Measurements from ENCODE around the gene UBAP2L.

The UBAP2L gene

DNA sequence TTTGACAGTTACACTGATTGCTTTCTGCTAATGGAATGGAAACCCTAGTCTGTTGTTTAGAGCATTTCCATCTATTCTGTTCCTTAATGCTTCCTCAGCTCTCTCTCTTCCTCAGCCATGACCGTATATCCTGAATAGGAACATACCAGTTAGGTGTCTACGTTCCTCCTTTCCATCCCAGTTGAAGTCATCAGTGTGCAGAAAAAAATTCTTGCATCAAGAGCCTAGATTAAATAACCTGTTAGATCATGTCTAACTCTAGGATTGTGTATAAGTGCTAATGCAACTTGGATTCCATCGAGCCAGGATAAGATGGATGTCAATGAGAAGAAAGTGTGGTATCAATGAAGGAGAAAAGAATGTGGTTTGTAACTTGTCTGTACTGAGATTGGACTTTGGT, 18.7 kb downstream of the UBAP2L start:
- Histone ChIP-seq H3K4me1 (ENCODE audit: insufficient read depth, poor library complexity, severe bottlenecking) (no peaks in the 10 kb centered on the region), H3K27me3 (ENCODE audit: insufficient read depth, poor library complexity, severe bottlenecking) (no peaks in the 10 kb centered on the region), H3K9me3 (ENCODE audit: severe bottlenecking) (no peaks in the 10 kb centered on the region), H3K36me3 (ENCODE audit: low read depth) (peaks cover 97% of the 10 kb centered on the region), H3K27ac (ENCODE audit: poor library complexity, severe bottlenecking) (no peak overlapping the region), H3K4me3 (ENCODE audit: severe bottlenecking) (no peak overlapping the region)
- DNase-seq (ENCODE audit: low spot score) (no peak), ATAC-seq (ENCODE audit: low read depth) (no peak)
- no peak for TF ChIP-seq CTCF (IDR thresholded peaks at IDR 0.05; ENCODE audit: poor library complexity, severe bottlenecking)

DNA sequence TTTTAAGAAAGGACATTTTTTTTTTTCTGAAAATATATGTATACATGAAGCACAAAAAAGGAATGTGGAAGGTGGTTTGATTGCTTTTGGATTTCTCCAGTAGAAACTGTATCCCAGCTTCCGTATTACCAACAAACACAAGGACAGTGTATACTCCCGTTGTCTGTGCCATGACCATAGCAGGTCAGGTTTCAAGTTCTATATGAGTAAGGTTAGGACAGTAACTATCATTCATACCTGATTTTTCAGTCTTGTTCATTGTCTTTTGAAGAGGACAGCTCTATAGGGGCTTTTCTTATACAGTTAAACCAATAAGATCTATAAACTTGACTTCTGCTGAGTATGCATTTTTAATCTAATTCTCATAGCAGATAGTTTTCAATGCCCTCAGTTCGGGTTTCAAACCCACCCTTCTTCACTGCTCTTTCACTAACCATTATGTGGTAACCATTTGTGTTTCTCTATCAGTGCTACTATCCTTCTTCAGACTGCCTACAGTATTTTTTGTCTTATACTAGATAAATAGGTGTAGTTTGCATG, 19.6 kb downstream of the UBAP2L start:
- Histone ChIP-seq H3K27ac (ENCODE audit: poor library complexity, severe bottlenecking) (no peak overlapping the region), H3K27me3 (ENCODE audit: insufficient read depth, poor library complexity, severe bottlenecking) (no peaks in the 10 kb centered on the region), H3K36me3 (ENCODE audit: low read depth) (peaks cover 97% of the 10 kb centered on the region), H3K4me1 (ENCODE audit: insufficient read depth, poor library complexity, severe bottlenecking) (no peaks in the 10 kb centered on the region), H3K4me3 (ENCODE audit: severe bottlenecking) (no peak overlapping the region), H3K9me3 (ENCODE audit: severe bottlenecking) (no peaks in the 10 kb centered on the region)
- no peak for TF ChIP-seq CTCF (IDR thresholded peaks at IDR 0.05; ENCODE audit: poor library complexity, severe bottlenecking)
- no peak for ATAC-seq (ENCODE audit: low read depth)
- DNase-seq (ENCODE audit: low spot score): no peak

DNA sequence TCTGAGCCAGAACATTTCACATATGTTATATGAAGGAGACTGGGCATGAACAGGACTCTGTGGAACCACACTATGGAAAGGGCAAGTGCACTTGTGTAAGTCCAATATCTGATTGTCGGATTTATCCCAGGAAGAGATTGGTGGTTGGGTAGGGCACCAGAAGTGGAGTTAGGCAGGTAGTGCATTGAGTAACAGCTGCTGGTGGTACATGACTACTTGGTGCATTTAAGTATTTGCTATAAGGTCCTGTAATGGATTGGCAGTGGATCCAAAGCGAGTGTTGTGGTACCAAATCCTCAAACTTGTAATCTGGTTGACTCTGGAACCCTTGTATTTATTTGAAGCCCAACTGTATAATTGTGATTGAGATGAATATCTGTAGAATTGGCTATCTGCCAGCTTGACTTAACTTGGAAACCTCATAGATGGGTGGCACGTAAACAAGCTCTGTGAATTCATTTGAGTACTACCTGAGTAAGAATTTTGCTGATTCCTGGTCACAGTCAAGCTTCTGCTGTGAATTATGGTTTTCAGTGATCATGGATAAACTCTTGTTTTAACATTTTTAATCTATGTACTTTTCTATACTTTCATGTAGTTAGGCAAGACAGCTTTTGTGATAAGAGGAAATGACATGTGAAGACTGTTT, 21.1 kb downstream of the UBAP2L start:
- Histone ChIP-seq H3K27ac (ENCODE audit: poor library complexity, severe bottlenecking) (no peak overlapping the region), H3K27me3 (ENCODE audit: insufficient read depth, poor library complexity, severe bottlenecking) (no peaks in the 10 kb centered on the region), H3K9me3 (ENCODE audit: severe bottlenecking) (no peaks in the 10 kb centered on the region), H3K4me1 (ENCODE audit: insufficient read depth, poor library complexity, severe bottlenecking) (no peaks in the 10 kb centered on the region), H3K4me3 (ENCODE audit: severe bottlenecking) (no peak overlapping the region), H3K36me3 (ENCODE audit: low read depth) (peaks cover 97% of the 10 kb centered on the region)
- ATAC-seq (ENCODE audit: low read depth): no peak
- no peak for DNase-seq (ENCODE audit: low spot score)
- no peak for TF ChIP-seq CTCF (IDR thresholded peaks at IDR 0.05; ENCODE audit: poor library complexity, severe bottlenecking)

DNA sequence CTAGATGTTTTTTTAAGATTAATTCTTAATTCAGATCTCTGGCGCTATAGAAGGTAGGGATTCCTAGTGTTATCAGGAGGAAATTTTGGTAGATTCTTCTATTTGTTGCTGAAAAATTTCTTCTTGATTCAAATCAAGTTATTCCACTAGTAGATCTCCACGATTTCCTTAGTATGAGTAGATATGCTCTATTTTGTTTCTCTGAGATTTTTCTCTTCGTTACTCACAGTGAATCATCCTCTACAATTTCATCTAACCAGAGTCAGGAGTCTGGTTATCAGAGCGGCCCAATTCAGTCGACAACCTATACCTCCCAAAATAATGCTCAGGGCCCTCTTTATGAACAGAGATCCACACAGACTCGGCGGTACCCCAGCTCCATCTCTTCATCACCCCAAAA, 32.9 kb downstream of the UBAP2L start:
- no peak for ATAC-seq (ENCODE audit: low read depth)
- TF ChIP-seq CTCF (IDR thresholded peaks at IDR 0.05; ENCODE audit: poor library complexity, severe bottlenecking): no peak
- H3K4me3 ChIP-seq (ENCODE audit: severe bottlenecking): no peak overlapping the region
- DNase-seq (ENCODE audit: low spot score): no peak
- H3K27me3 ChIP-seq (ENCODE audit: insufficient read depth, poor library complexity, severe bottlenecking): no peaks in the 10 kb centered on the region
- no peaks in the 10 kb centered on the region for H3K4me1 ChIP-seq (ENCODE audit: insufficient read depth, poor library complexity, severe bottlenecking)
- H3K36me3 ChIP-seq (ENCODE audit: low read depth): peaks cover 100% of the 10 kb centered on the region
- no peak overlapping the region for H3K27ac ChIP-seq (ENCODE audit: poor library complexity, severe bottlenecking)
- no peaks in the 10 kb centered on the region for H3K9me3 ChIP-seq (ENCODE audit: severe bottlenecking)

DNA sequence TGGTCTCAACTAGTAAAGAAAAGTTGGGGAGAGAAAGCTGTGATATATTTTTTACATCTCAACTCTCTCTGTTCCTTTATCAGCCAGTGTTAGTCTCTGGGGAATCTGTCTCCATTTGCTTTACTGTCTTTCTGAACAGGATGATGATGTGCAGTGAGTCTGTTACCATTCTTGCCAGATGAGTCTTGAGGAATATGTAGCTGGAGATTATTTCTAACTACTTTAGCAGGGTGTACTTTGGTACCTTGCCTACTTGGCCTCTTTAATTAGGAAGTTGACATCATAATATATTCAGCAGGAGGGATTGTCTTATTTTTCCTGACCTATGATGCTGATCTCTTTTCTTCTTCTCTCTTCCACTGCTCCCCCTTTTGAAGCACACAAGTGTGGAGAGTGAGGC, 35.9 kb downstream of the UBAP2L start:
- TF ChIP-seq CTCF (IDR thresholded peaks at IDR 0.05; ENCODE audit: poor library complexity, severe bottlenecking): no peak
- Histone ChIP-seq H3K27ac (ENCODE audit: poor library complexity, severe bottlenecking) (no peak overlapping the region), H3K36me3 (ENCODE audit: low read depth) (peaks cover 100% of the 10 kb centered on the region), H3K4me1 (ENCODE audit: insufficient read depth, poor library complexity, severe bottlenecking) (no peaks in the 10 kb centered on the region), H3K27me3 (ENCODE audit: insufficient read depth, poor library complexity, severe bottlenecking) (no peaks in the 10 kb centered on the region), H3K4me3 (ENCODE audit: severe bottlenecking) (no peak overlapping the region), H3K9me3 (ENCODE audit: severe bottlenecking) (no peaks in the 10 kb centered on the region)
- no peak for DNase-seq (ENCODE audit: low spot score)
- no peak for ATAC-seq (ENCODE audit: low read depth)
